ENCODE measurements around the gene CLCN3.

DNA sequence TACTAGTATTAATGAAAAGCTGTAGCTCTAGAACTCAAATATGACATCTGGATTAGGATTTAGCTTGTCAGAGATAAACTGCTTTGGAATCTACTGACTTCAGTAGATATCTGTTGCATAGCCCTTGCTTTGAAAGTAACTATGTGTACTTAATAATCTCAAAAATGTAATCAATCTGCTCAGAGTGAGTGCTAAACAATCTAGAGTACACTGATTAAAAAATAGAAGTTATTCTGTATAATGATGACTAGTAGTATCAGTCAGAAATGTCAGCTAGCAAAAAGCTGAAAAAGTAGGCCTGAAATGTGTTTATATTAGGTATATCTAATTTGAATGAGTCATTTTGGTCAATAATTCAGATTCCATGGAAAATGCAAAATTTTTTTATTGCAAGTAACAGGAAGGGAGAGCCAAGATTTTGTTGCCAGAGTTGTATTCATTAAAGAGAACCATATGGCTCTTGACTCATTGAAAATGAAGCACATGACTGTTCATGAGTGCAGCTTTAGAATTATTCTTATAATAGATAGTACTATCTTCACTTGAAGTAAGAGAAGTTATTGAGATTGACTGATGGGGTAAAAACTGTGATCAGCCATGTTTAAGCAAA, 20.0 kb downstream of the CLCN3 start:
- TF ChIP-seq CTCF (IDR thresholded peaks at IDR 0.05) (no peak), POLR2A (IDR thresholded peaks at IDR 0.05) (no peak)
